WTC11 (cell line): Measurements from ENCODE around the gene PNO1. TPM values are rescaled to one million over a fixed set of nuclear protein-coding genes. Genes with fewer than 3 reads are reported as not detected.
A peak's percentile ranks its signal among the peaks of the same experiment; 100 is the strongest.

Experiments
- ATAC-seq: fragments of 200-7000 bp; cut with Tn5 transposase; 2 replicates; pipeline ENCODE4 v1.10.0; 2021; ENCODE audit warnings: mild to moderate bottlenecking, moderate library complexity
- CTCF ChIA-PET: fragments of 300-600 bp; sonication (Branson Sonifier 250); formaldehyde crosslinking; loops from one replicate; lab custom pipeline; 2021; ENCODE audit warnings: antibody characterized with exemption; lab: Charles Lee
- POLR2A ChIA-PET: fragments of 350-600 bp; sonication (Branson Sonifier 250); formaldehyde crosslinking; loops from one replicate; lab custom pipeline; 2021; ENCODE audit warnings: antibody characterized with exemption; lab: Charles Lee
- DNase-seq: peaks from one replicate; pipeline ENCODE4 v3.0.0; 2021; ENCODE audit warnings: low spot score
- H3K27ac Mint-ChIP-seq: 2 replicates; pipeline ENCODE4 v1.8.0; 2021; ENCODE audit warnings: mixed read lengths
- H3K27me3 Mint-ChIP-seq: 2 replicates; pipeline ENCODE4 v1.8.0; 2021; ENCODE audit warnings: low read depth, mild to moderate bottlenecking, moderate library complexity, mixed read lengths
- H3K36me3 Mint-ChIP-seq: 2 replicates; pipeline ENCODE4 v1.8.0; 2021; ENCODE audit warnings: mixed read lengths
- H3K4me1 Mint-ChIP-seq: 2 replicates; pipeline ENCODE4 v1.8.0; 2022; ENCODE audit warnings: mixed read lengths
- H3K4me3 Mint-ChIP-seq: 2 replicates; pipeline ENCODE4 v1.8.0; 2021; ENCODE audit warnings: mild to moderate bottlenecking, moderate library complexity, mixed read lengths
- H3K9me3 Mint-ChIP-seq: 2 replicates; pipeline ENCODE4 v1.8.0; 2021; ENCODE audit warnings: mixed read lengths
- FOXK1 ChIP-seq: sonication (generic); formaldehyde crosslinking; IDR thresholded peaks from 2 replicates; pipeline ENCODE4 v1.8.0; 2022; ENCODE audit warnings: mild to moderate bottlenecking, moderate library complexity, missing genetic modification reagents
- GABPB1 ChIP-seq: sonication (generic); formaldehyde crosslinking; IDR thresholded peaks from 2 replicates; pipeline ENCODE4 v1.8.1; 2023; ENCODE audit warnings: mild to moderate bottlenecking, missing genetic modification reagents
- KAT7 ChIP-seq: sonication (generic); formaldehyde crosslinking; IDR thresholded peaks from 2 replicates; pipeline ENCODE4 v1.8.1; 2023; ENCODE audit warnings: missing genetic modification reagents, mild to moderate bottlenecking, borderline replicate concordance
- total RNA-seq: library from RNA; stranded (reverse); gene quantifications from 3 replicates; pipeline ENCODE4 v1.2.3, GENCODE V29; 2021
- TF ChIP-seq, protein P1 (sequence below): fragments of 200-600 bp; IDR thresholded peaks from 2 replicates; pipeline ENCODE4 v1.8.0; 2022; ENCODE audit warnings: antibody characterized with exemption
- TF ChIP-seq, protein P2 (sequence below): sonication (generic); formaldehyde crosslinking; IDR thresholded peaks from 2 replicates; pipeline ENCODE4 v1.8.1; 2023; ENCODE audit warnings: mild to moderate bottlenecking, missing genetic modification reagents, borderline replicate concordance
- TF ChIP-seq, protein P3 (sequence below): sonication (generic); formaldehyde crosslinking; IDR thresholded peaks from 2 replicates; pipeline ENCODE4 v1.8.0; 2022; ENCODE audit warnings: mild to moderate bottlenecking, missing genetic modification reagents
- TF ChIP-seq, protein P4 (sequence below): fragments of 250-450 bp; sonication (Bioruptor Pico); IDR thresholded peaks from 2 replicates; pipeline ENCODE4 v2.1.2; 2022; ENCODE audit warnings: mild to moderate bottlenecking, moderate library complexity
- TF ChIP-seq, protein P5 (sequence below): sonication (generic); formaldehyde crosslinking; IDR thresholded peaks from 2 replicates; pipeline ENCODE4 v1.8.0; 2023; ENCODE audit warnings: missing genetic modification reagents
- TF ChIP-seq, protein P6 (sequence below): sonication (generic); formaldehyde crosslinking; IDR thresholded peaks from 2 replicates; pipeline ENCODE4 v1.8.1; 2023; ENCODE audit warnings: mild to moderate bottlenecking, missing genetic modification reagents, moderate library complexity
- TF ChIP-seq, protein P7 (sequence below): sonication (generic); formaldehyde crosslinking; conservative IDR thresholded peaks from 2 replicates; pipeline ENCODE4 v1.8.1; 2022; ENCODE audit warnings: mild to moderate bottlenecking, missing genetic modification reagents

Gene PNO1
- total RNA-seq, 1 experiment from 2014 or later: 24.0 TPM

DNA sequence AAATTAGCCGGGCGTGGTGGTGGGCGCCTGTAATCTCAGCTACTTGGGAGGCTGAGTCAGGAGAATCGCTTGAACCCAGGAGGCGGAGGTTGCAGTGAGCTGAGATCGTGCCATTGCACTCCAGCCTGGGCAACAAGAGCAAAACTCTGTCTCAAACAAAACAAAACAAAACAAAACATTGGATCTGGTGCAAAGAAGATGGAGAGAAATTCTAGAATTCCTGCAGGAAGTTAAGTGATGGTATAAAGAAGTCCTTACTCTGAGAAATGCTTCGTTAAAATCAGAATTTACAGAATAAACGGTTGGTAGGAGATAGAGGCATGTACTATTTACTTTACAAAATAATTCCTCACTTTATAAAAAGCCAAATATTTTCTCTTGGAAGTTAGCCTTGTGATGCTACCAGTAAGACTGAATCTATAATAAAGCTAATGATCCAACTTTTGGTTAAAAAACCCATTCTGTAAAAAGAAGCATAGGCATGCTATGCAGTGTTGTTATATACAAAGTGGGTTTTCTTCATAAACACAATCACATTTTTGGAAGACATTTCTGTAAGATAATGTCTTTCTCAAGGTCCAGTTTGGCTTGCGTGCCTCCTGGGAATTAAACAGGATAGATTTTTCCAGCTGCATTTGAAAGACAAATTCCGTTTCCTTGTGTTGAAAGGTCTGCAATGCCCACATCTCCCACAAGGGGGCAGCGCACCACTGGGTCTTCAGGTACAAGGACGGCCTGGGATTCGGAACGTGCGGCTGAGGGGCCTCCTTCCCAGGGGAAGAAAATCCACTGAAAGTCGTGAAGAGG, 35.6 kb upstream of the PNO1 start:
- H3K4me1 Mint-ChIP-seq: peaks cover 4% of the 10 kb centered on the region
- no peaks in the 10 kb centered on the region for H3K27me3 Mint-ChIP-seq
- 0 out of 2 replicates have a peak, but pooled peaks have one; percentile 23 for TF ChIP-seq GABPB1
- TF ChIP-seq, protein P1, sequence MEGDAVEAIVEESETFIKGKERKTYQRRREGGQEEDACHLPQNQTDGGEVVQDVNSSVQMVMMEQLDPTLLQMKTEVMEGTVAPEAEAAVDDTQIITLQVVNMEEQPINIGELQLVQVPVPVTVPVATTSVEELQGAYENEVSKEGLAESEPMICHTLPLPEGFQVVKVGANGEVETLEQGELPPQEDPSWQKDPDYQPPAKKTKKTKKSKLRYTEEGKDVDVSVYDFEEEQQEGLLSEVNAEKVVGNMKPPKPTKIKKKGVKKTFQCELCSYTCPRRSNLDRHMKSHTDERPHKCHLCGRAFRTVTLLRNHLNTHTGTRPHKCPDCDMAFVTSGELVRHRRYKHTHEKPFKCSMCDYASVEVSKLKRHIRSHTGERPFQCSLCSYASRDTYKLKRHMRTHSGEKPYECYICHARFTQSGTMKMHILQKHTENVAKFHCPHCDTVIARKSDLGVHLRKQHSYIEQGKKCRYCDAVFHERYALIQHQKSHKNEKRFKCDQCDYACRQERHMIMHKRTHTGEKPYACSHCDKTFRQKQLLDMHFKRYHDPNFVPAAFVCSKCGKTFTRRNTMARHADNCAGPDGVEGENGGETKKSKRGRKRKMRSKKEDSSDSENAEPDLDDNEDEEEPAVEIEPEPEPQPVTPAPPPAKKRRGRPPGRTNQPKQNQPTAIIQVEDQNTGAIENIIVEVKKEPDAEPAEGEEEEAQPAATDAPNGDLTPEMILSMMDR: peak; percentile 94
- TF ChIP-seq, protein P2, sequence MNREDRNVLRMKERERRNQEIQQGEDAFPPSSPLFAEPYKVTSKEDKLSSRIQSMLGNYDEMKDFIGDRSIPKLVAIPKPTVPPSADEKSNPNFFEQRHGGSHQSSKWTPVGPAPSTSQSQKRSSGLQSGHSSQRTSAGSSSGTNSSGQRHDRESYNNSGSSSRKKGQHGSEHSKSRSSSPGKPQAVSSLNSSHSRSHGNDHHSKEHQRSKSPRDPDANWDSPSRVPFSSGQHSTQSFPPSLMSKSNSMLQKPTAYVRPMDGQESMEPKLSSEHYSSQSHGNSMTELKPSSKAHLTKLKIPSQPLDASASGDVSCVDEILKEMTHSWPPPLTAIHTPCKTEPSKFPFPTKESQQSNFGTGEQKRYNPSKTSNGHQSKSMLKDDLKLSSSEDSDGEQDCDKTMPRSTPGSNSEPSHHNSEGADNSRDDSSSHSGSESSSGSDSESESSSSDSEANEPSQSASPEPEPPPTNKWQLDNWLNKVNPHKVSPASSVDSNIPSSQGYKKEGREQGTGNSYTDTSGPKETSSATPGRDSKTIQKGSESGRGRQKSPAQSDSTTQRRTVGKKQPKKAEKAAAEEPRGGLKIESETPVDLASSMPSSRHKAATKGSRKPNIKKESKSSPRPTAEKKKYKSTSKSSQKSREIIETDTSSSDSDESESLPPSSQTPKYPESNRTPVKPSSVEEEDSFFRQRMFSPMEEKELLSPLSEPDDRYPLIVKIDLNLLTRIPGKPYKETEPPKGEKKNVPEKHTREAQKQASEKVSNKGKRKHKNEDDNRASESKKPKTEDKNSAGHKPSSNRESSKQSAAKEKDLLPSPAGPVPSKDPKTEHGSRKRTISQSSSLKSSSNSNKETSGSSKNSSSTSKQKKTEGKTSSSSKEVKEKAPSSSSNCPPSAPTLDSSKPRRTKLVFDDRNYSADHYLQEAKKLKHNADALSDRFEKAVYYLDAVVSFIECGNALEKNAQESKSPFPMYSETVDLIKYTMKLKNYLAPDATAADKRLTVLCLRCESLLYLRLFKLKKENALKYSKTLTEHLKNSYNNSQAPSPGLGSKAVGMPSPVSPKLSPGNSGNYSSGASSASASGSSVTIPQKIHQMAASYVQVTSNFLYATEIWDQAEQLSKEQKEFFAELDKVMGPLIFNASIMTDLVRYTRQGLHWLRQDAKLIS (CRISPR knock-in tag): no peak
- CTCF ChIA-PET: interaction anchor here (0.6 to 2.9 kb wide), 43 partner anchors 8 to 345 kb away, joined by 3 to 33 read pairs (median 5); partner anchors contain the start of genes APLF, C1D, CNRIP1 and FBXO48
- no peaks in the 10 kb centered on the region for H3K36me3 Mint-ChIP-seq
- H3K4me3 Mint-ChIP-seq: peak overlapping the region; percentile 35; the same call in 1 of the 2 replicates
- POLR2A ChIA-PET: interaction anchor here (0.6 kb wide), 1 partner anchor 1760 kb away, joined by 3 read pairs; no protein-coding TSS in a partner anchor
- H3K9me3 Mint-ChIP-seq: no peaks in the 10 kb centered on the region
- ATAC-seq (peak; percentile 88), DNase-seq (peak; percentile 91)
- no peak overlapping the region for H3K27ac Mint-ChIP-seq

DNA sequence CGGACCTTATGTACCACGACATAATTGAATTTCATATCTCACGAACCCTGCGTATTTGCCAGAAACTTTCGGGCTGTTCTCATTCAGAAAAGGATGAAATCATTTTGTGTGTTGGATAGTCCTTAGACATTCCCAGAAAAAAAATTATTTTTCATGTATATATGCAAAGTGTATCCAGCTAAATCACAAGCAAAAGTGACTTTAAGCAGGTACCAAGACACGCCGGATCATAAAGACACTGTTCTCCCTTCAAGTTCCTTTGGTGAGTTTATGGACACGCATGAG, 35.1 kb upstream of the PNO1 start:
- ATAC-seq: no peak
- ChIA-PET POLR2A (no interaction called here), CTCF (interaction anchor here (0.7 to 2.9 kb wide), 32 partner anchors 8 to 319 kb away, joined by 3 to 33 read pairs (median 6); partner anchors contain the start of genes C1D, CNRIP1 and PNO1)
- no peaks in the 10 kb centered on the region for H3K9me3 Mint-ChIP-seq
- no peaks in the 10 kb centered on the region for H3K27me3 Mint-ChIP-seq
- no peaks in the 10 kb centered on the region for H3K36me3 Mint-ChIP-seq
- no peak overlapping the region for H3K27ac Mint-ChIP-seq
- H3K4me1 Mint-ChIP-seq: peaks cover 4% of the 10 kb centered on the region
- TF ChIP-seq, protein P3, sequence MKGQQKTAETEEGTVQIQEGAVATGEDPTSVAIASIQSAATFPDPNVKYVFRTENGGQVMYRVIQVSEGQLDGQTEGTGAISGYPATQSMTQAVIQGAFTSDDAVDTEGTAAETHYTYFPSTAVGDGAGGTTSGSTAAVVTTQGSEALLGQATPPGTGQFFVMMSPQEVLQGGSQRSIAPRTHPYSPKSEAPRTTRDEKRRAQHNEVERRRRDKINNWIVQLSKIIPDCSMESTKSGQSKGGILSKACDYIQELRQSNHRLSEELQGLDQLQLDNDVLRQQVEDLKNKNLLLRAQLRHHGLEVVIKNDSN (CRISPR knock-in tag): no peak
- TF ChIP-seq FOXK1 (CRISPR knock-in tag): no peak
- TF ChIP-seq, protein P4, sequence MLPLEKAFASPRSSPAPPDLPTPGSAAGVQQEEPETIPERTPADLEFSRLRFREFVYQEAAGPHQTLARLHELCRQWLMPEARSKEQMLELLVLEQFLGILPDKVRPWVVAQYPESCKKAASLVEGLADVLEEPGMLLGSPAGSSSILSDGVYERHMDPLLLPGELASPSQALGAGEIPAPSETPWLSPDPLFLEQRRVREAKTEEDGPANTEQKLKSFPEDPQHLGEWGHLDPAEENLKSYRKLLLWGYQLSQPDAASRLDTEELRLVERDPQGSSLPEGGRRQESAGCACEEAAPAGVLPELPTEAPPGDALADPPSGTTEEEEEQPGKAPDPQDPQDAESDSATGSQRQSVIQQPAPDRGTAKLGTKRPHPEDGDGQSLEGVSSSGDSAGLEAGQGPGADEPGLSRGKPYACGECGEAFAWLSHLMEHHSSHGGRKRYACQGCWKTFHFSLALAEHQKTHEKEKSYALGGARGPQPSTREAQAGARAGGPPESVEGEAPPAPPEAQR: no peak
- TF ChIP-seq, protein P5, sequence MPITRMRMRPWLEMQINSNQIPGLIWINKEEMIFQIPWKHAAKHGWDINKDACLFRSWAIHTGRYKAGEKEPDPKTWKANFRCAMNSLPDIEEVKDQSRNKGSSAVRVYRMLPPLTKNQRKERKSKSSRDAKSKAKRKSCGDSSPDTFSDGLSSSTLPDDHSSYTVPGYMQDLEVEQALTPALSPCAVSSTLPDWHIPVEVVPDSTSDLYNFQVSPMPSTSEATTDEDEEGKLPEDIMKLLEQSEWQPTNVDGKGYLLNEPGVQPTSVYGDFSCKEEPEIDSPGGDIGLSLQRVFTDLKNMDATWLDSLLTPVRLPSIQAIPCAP: no peak
- TF ChIP-seq, protein P6, sequence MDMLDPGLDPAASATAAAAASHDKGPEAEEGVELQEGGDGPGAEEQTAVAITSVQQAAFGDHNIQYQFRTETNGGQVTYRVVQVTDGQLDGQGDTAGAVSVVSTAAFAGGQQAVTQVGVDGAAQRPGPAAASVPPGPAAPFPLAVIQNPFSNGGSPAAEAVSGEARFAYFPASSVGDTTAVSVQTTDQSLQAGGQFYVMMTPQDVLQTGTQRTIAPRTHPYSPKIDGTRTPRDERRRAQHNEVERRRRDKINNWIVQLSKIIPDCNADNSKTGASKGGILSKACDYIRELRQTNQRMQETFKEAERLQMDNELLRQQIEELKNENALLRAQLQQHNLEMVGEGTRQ (CRISPR knock-in tag): no peak
- TF ChIP-seq, protein P7, sequence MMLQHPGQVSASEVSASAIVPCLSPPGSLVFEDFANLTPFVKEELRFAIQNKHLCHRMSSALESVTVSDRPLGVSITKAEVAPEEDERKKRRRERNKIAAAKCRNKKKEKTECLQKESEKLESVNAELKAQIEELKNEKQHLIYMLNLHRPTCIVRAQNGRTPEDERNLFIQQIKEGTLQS: no peak
- TF ChIP-seq KAT7 (CRISPR knock-in tag): no peak
- no peak for DNase-seq
- H3K4me3 Mint-ChIP-seq: peak overlapping the region; percentile 35; the same call in 1 of the 2 replicates
